Ishikawa (cell line): ENCODE data around the gene HOXC9.

Source experiments
- EGR1 ChIP-seq: IDR thresholded peaks from 2 replicates; pipeline ENCODE4 v1.6.1; 2012
- RAD21 ChIP-seq: IDR thresholded peaks from 2 replicates; pipeline ENCODE4 v1.6.1; 2012; ENCODE audit warnings: low read depth

DNA sequence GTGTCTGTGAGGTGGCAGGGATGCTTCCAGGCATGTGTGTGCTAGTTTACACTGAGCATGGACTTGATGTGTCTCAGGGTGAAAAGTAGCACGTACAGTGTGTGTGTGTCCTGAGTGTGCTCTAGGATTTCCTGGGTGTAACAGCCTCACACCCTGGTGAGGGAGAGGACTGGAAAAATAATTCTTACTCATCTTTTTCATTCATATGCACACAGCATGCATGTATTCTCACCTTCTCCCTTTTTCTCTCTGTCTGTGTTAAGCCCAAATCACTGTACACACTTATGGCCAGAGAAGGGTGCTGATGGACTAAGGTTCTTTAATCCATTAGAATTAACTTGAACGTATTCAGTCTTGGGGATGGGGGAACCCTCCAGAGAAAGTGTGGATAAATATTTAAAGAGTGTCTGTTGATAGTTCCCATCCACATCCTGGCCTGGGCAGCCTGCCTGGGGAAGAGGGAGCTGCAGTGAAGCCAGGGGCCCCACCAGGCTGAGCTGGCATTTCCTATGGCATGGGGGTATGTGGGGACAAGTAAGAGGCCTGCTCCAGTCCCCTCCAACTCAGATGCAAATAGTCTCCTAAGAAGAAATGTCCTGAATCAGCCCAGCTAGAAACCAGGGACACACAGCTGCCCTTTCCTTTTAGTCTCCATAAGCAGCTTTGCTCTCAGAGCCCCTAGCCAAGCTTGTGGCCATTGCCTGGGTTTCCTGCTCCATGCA lies 7.7 kb downstream of the HOXC9 start:
- no peak for TF ChIP-seq EGR1
- TF ChIP-seq RAD21, result no peak
